CD4-positive, alpha-beta T cell treated with Interleukin-4 for 1 hour (primary cell): ENCODE data around the gene CTSF.
A peak's percentile ranks its signal among the peaks of the same experiment; 100 is the strongest.
"Not testable (repeated sequence)": the region's sequence is repeated elsewhere in the genome, so short reads cannot be mapped to it uniquely, and the experiment has no call there.

Experiments
- DNase-seq, 2 donors: peaks; one replicate each; pipeline ENCODE4 v3.0.0-alpha.2; 2020 to 2022

CTSF gene

DNA sequence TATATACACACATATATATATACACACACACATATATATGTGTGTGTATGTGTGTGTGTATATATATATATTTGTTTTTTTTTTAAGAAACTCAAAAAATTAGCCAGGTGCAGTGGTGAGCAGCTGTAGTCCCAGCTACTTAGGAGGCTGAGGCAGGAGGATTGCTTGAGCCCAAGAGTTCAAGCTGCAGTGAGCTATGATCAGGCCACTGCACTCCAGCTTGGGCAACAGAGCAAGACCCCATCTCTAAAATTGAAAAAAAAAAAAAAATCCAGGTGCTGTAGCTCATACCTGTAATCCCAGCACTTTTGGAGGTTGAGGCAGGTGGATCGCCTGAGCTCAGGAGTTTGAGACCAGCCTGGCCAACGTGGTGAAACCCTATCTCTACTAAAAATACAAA is 20.9 kb upstream of the CTSF start:
- DNase-seq = not testable (repeated sequence)

DNA sequence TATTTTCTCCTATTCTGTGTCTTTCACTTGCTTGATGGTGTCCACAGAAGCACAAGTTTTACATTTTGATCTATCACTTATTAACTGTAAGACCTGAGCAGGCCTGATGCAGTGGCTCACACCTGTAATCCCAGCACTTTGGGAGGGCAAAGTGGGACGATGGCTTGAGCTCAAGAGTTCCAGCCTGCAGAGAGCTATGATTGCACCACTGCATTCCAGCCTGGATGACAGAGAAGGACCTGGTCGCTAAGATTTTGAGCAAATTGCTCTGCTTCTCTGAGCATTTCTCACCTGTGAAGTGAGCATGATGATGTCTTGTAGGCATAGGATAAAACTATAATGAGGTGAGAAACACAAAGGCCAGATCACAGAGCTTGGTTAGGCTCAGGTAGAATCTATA is 17.7 kb upstream of the CTSF start:
- DNase-seq = no peak

DNA sequence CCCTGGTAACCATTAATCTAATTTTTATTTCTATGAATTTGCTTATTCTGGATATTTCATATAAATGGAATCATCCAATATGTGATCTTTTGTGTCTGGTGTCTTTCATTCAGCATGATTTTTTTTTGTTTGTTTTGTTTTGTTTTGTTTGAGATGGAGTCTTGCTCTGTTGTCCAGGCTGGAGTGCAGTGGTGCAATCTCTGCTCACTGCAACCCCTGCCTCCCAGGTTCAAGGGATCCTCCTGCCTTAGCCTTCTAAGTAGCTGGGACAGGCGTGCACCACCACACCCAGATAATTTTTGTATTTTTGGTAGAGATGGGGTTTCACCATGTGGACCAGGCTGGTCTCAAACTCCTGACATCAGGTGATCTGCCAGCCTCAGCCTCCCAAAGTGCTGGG is 17.0 kb upstream of the CTSF start:
- not testable (repeated sequence) for DNase-seq

DNA sequence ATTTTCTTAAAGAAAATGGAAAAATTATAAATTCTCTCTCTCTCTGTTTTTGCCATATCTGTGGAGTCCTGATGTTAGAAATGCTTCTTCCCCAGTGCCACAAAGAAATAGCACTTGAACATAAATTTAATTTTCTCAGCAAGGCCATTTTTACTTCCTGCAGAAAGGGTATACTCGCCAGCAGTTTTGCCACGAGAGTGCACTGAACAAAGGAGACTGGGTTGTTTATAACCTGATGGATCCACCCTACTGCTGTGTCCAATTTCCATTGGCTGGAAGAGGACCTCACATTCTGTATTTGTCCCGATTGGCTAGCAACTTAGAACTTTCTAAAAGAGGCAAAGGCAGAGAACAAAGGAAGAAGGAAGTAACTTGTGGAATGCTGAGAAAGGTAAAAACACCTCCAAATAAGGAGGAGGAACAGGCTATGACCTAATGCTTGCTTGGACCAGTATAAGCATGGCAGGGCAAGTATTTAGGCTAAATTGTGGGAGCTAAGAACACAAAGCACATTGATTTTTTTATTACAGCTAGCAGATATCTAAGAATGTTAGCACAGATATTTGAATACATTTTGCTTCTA is 14.2 kb upstream of the CTSF start:
- DNase-seq = not testable (repeated sequence)

DNA sequence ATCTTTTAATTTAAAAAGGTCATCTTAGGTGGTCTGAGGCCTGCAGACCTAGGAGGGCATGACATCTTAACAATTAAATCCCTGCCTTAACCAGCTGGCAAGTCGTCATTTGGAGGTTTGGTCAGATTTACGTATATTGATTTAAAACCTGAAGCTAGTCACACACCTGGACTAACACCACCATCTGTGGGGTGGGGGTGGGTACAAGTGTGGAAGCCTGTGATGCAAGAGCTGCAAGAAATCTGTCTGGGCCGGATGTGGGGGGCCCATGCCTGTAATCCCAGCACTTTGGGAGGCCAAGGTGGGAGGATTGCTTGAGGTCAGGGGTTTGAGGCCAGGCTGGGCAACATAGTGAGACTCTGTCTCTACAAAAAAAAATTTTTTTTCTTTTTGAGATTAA is 12.9 kb upstream of the CTSF start:
- no peak for DNase-seq

DNA sequence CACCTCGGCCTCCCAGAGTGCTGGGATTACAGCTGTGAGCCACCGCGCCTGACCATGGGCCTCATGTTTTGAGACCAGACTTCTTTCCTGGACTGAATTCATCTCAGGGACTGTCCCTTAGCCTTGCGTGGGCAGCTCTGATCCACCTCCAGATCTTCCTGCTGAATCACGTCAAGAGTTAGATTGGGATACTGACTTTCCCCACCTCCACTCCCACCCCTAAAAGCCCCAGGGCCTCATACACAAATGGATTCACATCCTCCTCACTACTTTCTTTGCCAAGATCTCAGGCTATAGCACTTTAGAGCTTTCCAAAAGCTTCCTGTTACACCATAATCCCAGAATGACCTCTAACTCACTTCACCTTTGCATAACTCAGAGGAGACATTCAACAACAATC is 12.4 kb upstream of the CTSF start:
- no peak for DNase-seq

DNA sequence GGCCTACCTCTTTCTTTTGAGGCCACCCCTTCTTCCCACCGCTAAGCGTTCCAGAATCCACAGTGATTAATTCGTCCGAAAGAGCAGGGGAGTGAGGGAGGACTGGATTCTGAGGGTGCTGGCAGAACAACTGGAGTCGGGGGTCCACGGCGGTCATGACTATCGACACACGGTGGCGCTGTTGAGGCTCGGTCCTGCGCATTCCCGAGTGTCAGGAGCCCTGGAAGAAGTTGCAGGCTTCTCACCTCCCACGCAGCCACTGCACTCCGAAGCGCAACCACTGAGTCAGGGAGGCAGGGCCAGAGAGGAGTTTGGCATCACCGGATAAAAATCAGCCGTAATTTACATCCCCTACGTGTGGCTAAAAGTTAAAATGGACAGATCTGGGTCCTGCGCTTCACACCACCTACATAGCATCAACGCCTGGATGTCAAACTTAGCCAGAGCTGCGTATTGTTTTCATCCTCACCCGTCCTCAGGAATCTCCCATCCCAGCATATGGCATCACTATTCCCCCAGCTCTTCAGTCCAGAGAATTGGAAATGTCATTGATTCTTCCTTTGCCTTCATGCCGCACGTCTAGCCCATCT is 10.7 kb upstream of the CTSF start:
- peak; percentile 76 to 80 for DNase-seq

DNA sequence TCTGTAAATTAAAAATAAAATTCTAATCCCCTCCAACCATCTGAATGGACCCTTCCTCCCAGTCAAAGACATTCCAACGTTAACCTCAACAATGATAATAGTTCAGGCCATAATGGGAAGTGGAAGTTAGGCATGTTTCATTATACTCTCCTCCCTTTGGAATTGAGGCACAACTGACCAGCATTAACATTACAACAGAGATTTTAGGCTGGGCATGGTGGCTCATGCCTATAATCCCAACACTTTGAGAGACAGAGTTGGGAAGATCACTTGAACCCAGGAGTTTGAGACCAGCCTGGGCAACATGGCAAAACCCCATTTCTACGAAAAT is 2.4 kb upstream of the CTSF start:
- no peak for DNase-seq

DNA sequence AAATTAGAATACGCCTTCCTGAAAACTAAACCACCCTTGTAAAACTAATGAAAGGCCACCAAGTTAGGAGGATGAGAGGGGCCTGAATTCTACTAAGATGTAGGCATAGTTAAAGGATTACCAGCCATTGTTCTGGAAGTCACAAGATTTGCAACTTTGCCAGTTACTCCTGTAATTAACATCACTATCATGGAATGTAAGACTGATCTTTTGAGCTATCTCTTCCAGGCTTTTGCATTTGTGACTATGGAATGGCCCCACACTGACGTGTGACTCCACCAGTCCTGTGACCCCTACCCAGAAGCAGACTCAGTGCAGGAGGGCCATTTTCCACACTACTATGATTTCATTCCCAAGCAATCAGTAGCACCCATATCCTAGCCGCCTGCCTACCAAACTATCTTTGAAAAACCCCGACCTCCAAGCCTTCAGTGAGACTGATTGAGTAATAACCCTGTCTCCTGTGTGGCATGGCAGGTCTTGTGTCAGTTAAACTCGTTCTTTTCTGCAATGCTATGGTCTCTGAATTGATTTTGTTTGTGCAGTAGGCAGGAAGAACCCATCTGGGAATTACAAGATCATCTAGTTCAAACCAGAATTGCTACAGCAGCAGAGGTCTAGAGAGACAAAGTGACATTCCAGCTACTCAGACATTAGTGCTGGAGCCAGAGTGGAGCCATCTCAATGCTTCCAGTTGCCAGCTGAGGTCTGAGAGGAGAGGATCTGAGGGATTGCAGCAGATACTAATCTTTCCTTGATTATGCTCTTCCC is 1.9 kb upstream of the CTSF start:
- DNase-seq = no peak

DNA sequence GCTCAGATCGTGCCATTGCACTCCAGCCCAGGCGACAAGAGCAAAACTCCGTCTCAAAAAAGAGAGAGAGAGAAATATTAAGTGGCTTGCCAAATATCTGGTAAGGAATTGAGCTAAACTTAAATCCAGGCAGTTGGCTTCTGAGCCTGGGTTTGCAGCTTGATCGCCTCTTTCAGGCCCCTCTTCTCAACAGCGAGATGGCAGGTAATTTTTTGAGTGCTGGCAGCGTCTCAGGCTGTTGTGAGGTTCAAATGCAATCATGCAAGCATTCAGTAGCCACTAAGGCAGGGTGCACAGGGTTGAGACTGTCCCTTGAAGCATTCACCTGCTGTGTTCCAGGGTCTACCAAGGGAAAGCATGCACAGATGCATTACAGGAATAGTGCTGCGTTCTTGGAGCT is 670 bp upstream of the CTSF start:
- no peak for DNase-seq

DNA sequence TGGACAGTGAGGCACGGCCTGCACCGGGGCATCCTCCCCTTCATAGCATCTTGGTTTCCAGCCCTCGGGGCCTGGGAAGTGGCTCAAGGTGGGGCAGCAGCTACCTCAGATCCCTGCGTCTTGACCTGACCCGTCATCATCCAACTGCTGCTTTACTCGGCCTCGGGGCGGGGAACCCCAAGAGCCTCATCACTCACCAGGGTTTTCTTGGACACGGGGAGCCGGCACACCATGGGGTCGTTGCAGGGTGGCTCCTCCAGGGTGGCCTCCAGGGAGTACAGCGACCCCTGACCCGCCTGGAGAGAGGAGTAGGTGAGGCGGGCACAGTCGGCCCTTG is 651 bp downstream of the CTSF start:
- no peak for DNase-seq

DNA sequence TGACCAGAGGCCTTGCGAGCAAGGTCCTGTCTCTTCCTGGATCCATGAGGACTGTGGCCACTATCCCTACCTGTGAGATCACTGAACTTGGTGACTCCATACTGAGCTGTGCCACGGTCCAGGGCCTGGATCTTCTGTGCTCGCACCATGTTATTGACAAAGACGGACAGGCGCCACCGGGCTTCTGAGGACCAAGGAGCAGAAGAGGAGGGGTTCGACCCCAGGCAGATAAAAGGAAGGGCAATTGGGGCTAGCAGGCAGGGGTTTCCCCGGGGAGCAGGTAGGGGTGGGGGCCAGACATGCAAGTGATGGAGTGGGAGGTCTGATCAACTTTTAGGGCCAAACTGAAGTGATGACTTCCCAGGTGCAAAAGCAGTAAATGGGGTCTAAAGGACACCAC is 2.2 kb downstream of the CTSF start:
- no peak for DNase-seq

DNA sequence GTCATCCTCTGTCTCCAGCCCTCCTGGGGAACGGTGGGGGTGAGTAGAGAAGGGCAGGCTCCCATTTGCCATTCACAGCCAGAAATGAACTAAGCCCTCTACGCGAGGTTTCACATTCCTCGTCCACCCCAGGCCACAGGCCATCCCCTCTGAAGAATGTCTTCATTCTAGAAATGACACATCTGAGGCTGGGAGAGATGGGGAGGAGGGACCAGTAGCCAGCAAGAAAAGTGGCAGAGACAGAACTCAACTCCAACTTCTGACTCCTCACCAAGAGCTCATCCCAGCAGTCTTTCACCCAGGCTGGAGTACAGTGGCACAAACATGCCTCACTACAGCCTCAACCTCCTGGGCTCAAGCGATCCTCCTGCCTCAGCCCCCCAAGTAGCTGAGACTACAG is 3.4 kb downstream of the CTSF start:
- no peak for DNase-seq

DNA sequence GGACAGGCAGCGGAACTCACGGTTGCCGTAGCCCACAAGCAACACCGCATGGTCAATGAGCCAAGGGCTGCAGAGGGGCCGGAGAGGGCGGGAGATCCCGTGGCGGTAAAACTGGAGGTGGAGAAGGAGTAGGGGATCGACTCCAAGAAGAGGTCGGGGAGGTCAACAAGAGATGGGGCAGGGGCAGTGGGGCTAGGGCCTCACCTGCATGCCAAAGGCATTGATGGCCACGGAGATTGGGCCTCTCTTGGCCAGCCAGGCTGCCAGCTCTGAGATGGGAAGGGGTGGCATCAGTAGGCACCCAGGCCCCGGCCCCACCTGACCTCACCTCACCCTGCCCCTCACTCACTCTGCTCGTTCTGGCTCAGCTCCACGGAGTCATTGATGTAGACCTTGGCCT is 3.9 kb downstream of the CTSF start:
- DNase-seq = no peak

DNA sequence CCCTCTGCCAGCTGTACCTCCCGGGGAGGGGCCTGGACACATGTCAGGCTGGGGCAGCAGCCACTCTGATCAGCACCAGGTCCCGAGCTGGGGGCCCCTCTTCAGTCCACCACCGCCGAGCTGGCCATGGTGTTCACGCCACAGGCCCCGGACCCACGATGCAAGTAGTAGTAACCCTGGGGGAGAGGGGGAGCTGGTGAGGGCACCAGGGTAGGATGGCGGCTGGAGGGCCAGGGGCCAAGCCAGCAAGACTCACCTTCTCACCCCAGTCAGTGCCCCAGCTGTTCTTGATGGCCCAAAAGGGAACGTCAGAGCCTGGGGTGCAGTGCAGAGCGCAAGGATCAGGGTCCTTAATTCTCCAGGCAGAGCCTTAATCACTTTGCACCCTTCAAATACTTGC is 4.6 kb downstream of the CTSF start:
- no peak for DNase-seq

DNA sequence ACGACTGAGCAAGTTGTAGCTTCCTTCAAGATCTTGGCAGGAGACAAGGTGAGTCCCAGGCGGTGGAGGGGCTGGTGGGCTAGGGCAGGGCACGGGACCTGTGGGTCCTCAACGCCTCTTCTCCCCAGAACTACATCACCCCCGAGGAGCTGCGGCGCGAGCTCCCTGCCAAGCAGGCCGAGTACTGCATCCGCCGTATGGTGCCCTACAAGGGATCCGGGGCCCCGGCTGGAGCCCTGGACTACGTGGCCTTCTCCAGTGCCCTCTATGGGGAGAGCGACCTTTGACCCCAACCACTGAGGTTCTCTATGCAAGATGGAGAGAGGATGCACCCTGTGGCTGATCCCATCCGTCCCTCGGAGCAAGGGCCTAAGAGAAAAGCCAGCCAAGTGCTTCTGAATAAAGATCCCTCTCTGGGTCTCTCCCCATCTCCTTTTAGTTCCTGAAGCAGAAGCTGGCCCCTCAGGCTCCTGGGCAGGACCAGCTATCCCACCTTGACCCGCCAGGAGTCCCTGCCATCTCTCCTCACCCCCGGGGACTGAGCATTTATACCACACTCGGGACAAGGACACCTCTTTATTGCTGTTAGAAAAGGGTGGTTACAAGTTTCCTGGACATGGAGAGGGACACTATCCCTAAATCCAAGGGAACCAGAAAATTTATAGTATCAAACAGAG is 5.4 kb downstream of the CTSF start:
- DNase-seq = no peak

DNA sequence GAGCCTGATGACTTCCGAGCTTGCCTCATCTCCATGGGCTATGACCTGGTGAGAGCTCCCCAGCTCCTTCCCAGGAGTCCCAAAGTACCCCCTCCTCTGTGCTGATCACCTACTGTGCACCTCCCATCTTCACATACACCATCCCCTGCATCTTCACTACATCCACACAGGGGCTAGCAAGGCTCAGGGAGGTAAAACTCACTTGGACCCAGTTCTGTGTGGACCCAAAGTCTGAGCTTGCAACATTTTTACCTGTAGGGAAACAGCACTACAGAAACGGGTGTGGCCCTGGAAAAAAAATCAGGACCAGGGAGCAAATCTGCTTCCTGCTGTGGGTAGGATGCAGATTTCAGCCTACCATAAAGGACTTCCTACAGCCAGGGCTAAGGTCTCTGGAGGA is 6.1 kb downstream of the CTSF start:
- no peak for DNase-seq

DNA sequence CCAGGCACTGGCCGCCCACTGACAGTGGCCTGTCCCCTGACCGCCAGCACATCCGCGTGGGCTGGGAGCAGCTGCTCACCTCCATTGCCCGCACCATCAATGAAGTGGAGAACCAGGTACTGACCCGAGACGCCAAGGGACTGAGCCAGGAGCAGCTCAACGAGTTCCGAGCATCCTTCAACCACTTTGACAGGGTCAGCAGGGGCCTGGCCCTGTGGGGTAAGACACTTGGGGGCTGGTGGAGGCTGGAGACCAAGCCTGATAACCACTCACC is 6.5 kb downstream of the CTSF start:
- DNase-seq = no peak

DNA sequence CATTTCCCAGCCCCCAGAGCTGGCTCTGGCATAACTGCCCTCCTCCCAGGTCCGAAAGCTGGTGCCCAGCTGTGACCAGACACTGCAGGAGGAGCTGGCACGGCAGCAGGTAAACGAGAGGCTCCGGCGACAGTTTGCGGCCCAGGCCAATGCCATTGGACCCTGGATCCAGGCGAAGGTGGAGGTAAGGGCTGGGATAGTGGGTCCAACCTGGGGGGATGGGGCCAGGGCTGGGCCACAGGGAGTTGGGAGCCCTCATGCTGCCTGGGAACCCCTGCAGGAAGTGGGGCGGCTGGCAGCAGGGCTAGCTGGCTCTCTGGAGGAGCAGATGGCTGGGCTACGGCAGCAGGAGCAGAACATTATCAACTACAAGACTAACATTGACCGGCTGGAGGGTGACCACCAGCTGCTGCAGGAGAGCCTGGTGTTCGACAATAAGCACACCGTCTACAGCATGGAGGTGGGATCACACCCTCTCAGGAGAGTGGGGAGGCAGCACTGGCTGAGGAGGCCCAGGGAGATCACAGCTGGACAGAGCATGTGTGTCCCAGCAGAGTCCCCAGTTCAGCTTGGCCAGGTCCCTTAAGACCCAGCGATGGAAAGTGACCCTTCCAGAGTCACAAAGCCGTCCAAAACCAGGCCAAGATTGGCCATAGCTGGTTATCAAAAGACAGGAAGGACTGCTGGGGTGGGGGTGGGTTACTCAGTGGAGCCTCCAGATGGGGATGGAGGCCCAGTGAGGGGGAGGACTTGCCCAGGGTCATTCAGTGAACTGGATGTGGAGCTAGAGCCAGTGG is 7.0 kb downstream of the CTSF start:
- DNase-seq = no peak

DNA sequence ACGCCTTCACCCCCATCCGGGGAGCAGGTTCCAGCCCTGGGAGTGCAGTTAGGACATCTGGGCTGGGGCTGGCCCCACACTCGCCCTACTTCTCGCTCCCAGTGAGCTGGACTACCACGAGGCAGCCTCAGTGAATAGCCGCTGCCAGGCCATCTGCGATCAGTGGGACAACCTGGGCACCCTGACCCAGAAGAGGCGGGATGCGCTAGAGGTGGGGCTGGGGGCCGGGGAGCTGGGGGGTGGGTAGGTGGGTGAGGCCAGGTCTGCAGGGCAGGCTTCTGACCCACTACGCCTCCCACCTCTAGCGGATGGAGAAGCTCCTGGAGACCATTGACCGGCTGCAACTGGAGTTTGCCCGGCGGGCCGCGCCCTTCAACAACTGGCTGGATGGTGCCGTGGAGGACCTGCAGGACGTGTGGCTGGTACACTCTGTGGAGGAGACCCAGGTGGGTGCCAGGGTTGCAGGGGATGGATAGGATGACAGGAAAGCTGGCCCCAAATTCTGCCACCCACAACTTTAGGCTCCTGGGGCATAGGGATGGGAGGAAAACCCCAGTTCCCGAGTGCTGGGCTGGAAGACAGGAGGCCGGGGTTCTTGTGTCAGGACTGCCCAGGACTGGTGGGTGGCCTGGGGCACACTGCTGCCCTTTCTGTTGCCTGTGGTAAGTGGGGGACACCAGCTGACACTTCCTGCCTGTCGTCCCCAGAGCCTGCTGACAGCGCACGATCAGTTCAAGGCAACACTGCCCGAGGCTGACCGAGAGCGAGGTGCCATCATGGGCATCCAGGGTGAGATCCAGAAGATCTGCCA is 8.3 kb downstream of the CTSF start:
- no peak for DNase-seq

DNA sequence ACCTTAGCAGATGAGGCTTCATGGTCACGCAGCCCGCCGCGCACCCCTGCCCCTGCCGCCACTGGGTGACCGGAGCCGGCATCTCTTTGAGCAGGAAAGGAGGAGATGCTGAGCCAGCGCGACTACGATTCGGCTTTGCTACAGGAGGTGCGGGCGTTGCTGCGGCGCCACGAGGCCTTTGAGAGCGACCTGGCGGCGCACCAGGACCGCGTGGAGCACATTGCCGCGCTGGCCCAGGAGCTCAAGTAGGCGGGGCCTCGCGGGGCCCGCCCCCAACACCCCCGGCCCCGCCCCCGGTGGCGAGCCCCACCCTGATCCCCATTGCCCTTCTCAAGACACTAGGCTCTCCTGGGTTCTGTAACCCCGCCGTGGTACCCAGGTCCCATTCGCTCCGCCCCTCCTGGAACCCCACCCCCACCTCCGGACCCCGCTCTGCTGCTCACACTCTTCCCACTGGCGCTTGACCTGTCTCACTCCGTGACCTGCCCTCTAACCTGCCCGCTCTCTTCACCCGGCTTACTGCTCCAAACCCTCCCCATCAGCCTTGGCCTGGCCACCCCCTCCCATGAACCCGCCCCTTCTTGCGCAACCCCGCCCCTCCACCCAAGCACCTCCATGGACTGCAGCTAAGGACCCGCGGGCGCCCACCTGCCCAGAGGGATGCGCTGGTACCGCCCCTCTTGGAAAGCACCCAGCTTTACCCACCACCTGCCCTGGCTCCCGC is 9.1 kb downstream of the CTSF start:
- DNase-seq = peak; percentile 47 to 50

DNA sequence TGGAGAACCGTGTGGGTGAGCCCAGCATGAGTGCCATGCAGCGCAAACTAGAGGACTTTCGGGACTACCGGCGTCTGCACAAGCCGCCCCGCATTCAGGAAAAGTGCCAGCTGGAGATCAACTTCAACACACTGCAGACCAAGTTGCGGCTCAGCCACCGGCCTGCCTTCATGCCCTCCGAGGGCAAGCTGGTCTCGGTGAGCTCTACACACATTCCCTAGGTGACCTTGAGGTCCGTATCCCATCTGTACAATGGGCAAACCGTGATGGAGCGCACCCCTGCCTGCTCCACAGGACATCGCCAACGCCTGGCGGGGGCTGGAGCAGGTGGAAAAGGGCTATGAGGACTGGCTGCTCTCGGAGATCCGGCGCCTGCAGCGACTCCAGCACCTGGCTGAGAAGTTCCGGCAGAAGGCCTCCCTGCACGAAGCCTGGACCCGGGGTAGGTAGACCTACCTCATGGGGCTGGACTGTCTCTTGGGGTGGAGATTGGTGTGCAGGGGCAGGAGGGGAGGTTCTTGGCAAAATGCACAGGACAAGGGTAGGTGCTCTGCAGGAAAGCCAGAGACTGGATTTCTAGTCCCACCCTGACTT is 10.6 kb downstream of the CTSF start:
- DNase-seq = no peak
